Keratinocyte (primary cell): Measurements from ENCODE around the gene ADM2. TPM values are rescaled to one million over a fixed set of nuclear protein-coding genes. Genes with fewer than 3 reads are reported as not detected.

ENCODE experiments used
- DNase-seq: peaks from one replicate; pipeline ENCODE4 v3.0.0-alpha.2; 2011; ENCODE audit warnings: low read depth, missing footprints, low spot score
- FAIRE-seq: peaks from 2 replicates; lab custom pipeline; 2011; peaks lifted over from hg19 to GRCh38; lab: Jason Lieb, UNC
- H2AFZ ChIP-seq: 2 replicates; pipeline ENCODE4 v1.6.0; 2012; ENCODE audit warnings: low read length, control low read depth, inconsistent platforms; ENCODE audit not compliant: control insufficient read depth
- H3K27ac ChIP-seq: 2 replicates; pipeline ENCODE4 v1.5.1; 2011; ENCODE audit warnings: low read length; ENCODE audit not compliant: control insufficient read depth, insufficient read depth
- H3K27me3 ChIP-seq: 3 replicates; pipeline ENCODE4 v1.6.0; 2011; ENCODE audit warnings: low read length; ENCODE audit not compliant: control insufficient read depth, insufficient read depth; ENCODE audit errors: extremely low read depth
- H3K36me3 ChIP-seq, 2 experiments: 2 replicates in 1 of 2; 3 replicates in 1 of 2; pipeline ENCODE4 v1.5.1; 2011; ENCODE audit warnings: low read length in 2 of 2, mild to moderate bottlenecking in 1 of 2; ENCODE audit not compliant: control insufficient read depth in 2 of 2, insufficient read depth in 2 of 2; ENCODE audit errors: extremely low read depth in 1 of 2
- H3K4me1 ChIP-seq: 3 replicates; pipeline ENCODE4 v1.5.1; 2011; ENCODE audit warnings: low read length; ENCODE audit not compliant: control insufficient read depth, insufficient read depth; ENCODE audit errors: extremely low read depth
- H3K4me2 ChIP-seq: 3 replicates; pipeline ENCODE4 v1.6.0; 2011; ENCODE audit warnings: low read depth, low read length; ENCODE audit not compliant: control insufficient read depth, insufficient read depth; ENCODE audit errors: extremely low read depth
- H3K4me3 ChIP-seq, 3 experiments: fragments of 200-600 bp in 1 of 3; sonication (generic) in 1 of 3; 2 replicates in 2 of 3; 3 replicates in 1 of 3; pipeline ENCODE4 v1.5.1; 2011 to 2016; ENCODE audit warnings: low read length in 3 of 3, mild to moderate bottlenecking in 3 of 3, control low read depth in 2 of 3, inconsistent platforms in 1 of 3, low read depth in 1 of 3, mixed read lengths in 1 of 3, mixed run types in 1 of 3, moderate library complexity in 1 of 3; ENCODE audit not compliant: control insufficient read depth in 2 of 3, insufficient read depth in 2 of 3; ENCODE audit errors: extremely low read depth in 1 of 3
- H3K79me2 ChIP-seq: 2 replicates; pipeline ENCODE4 v1.6.0; 2012; ENCODE audit warnings: low read length; ENCODE audit not compliant: control insufficient read depth, insufficient read depth
- H3K9ac ChIP-seq: 3 replicates; pipeline ENCODE4 v1.6.0; 2011; ENCODE audit warnings: low read length; ENCODE audit not compliant: control insufficient read depth, insufficient read depth; ENCODE audit errors: extremely low read depth
- H3K9me1 ChIP-seq: 3 replicates; pipeline ENCODE4 v1.6.0; 2011; ENCODE audit warnings: low read length; ENCODE audit not compliant: control insufficient read depth, insufficient read depth; ENCODE audit errors: extremely low read depth
- H3K9me3 ChIP-seq: 2 replicates; pipeline ENCODE4 v1.5.1; 2012; ENCODE audit warnings: low read depth, low read length; ENCODE audit not compliant: control insufficient read depth
- H4K20me1 ChIP-seq: 3 replicates; pipeline ENCODE4 v1.6.0; 2011; ENCODE audit warnings: low read length; ENCODE audit not compliant: control insufficient read depth, insufficient read depth; ENCODE audit errors: extremely low read depth
- CTCF ChIP-seq, 3 experiments: IDR thresholded peaks in 1 of 3; conservative IDR thresholded peaks in 1 of 3; optimal IDR thresholded peaks in 1 of 3; 2 replicates in 2 of 3; 3 replicates in 1 of 3; pipeline versions ENCODE3 to v1.5.1; 2011; ENCODE audit warnings: low read length in 3 of 3, mild to moderate bottlenecking in 3 of 3, moderate library complexity in 2 of 3, control low read depth in 1 of 3, inconsistent platforms in 1 of 3; ENCODE audit not compliant: insufficient read depth in 2 of 3; ENCODE audit errors: extremely low read depth in 1 of 3
- EZH2 ChIP-seq: IDR thresholded peaks from one replicate; pipeline ENCODE4 v1.6.1; 2012; ENCODE audit warnings: inconsistent platforms, mild to moderate bottlenecking, low read length, moderate library complexity
- dilution Hi-C: fragments of 300-500 bp; cut with MboI; formaldehyde crosslinking; loops from one replicate; pipeline ENCODE4 v1.7.0; 2020; ENCODE audit warnings: low sequenced_read_pairs; ENCODE audit not compliant: extremely low pct_ligation_motif_present
- polyA plus RNA-seq, 5 experiments: library from polyadenylated mRNA; depleted of rRNA in 3 of 5; stranded (reverse) in 3 of 5; stranded (forward) in 1 of 5; unstranded in 1 of 5; fragments of >200 nt; gene quantifications; 1 replicate in 1 of 5; 2 replicates in 3 of 5; 3 replicates in 1 of 5; pipeline versions ENCODE4 v1.2.1 to v1.2.3, GENCODE V29; 2011 to 2012; ENCODE audit warnings: missing spikeins in 2 of 5, low read depth in 1 of 5, low replicate concordance in 1 of 5

ADM2 gene
- polyA plus RNA-seq, 1 donor (not counting 4 experiments of a cell fraction or from before 2014, with no cell fraction given) = 0.21 TPM

GRCh38 chr22:50487290-50488005, 6.1 kb downstream of the ADM2 start:
- no peak for TF ChIP-seq CTCF (optimal IDR thresholded peaks at IDR 0.05 in 1 of 3, IDR thresholded peaks at IDR 0.05 in 1 of 3, conservative IDR thresholded peaks at IDR 0.05 in 1 of 3; ENCODE audit: extremely low read depth in 1 of 3, insufficient read depth in 2 of 3, low read length in 3 of 3)
- TF ChIP-seq EZH2 = no peak
- Histone ChIP-seq H3K9me1 (no peaks in the 10 kb centered on the region), H4K20me1 (peaks cover 3% of the 10 kb centered on the region), H3K4me1 (no peaks in the 10 kb centered on the region), H2AFZ (no peak overlapping the region), H3K27me3 (peaks cover 13% of the 10 kb centered on the region), H3K27ac (no peak overlapping the region), H3K36me3 (no peaks in the 10 kb centered on the region), H3K9ac (no peak overlapping the region), H3K79me2 (no peaks in the 10 kb centered on the region), H3K9me3 (no peaks in the 10 kb centered on the region), H3K4me2 (no peak overlapping the region), H3K4me3 (no peak overlapping the region)
- dilution Hi-C loops = no loop called here
- DNase-seq (no peak), FAIRE-seq (no peak)

GRCh38 chr22:50488006-50488677, 6.8 kb downstream of the ADM2 start:
- FAIRE-seq = no peak

More at GRCh38 chr22:50488006-50488677, 6.8 kb downstream of the ADM2 start:
- peaks cover 3% of the 10 kb centered on the region for H4K20me1 ChIP-seq
- H3K27me3 ChIP-seq = peaks cover 8% of the 10 kb centered on the region
- H3K4me2 ChIP-seq = no peak overlapping the region
- no peak for DNase-seq
- H2AFZ ChIP-seq = no peak overlapping the region
- TF ChIP-seq EZH2 = no peak
- no peak for TF ChIP-seq CTCF (optimal IDR thresholded peaks at IDR 0.05 in 1 of 3, IDR thresholded peaks at IDR 0.05 in 1 of 3, conservative IDR thresholded peaks at IDR 0.05 in 1 of 3; ENCODE audit: extremely low read depth in 1 of 3, insufficient read depth in 2 of 3, low read length in 3 of 3)
- no peaks in the 10 kb centered on the region for H3K9me3 ChIP-seq
- H3K27ac ChIP-seq = no peak overlapping the region
- no peaks in the 10 kb centered on the region for H3K36me3 ChIP-seq
- H3K79me2 ChIP-seq = no peaks in the 10 kb centered on the region
- dilution Hi-C loops = no loop called here
- H3K4me3 ChIP-seq = no peak overlapping the region
- no peaks in the 10 kb centered on the region for H3K4me1 ChIP-seq
- H3K9ac ChIP-seq = no peak overlapping the region
- no peaks in the 10 kb centered on the region for H3K9me1 ChIP-seq
